H9 (cell line): ENCODE data around the gene ARMC10. TPM values are rescaled to one million over a fixed set of nuclear protein-coding genes. Genes with fewer than 3 reads are reported as not detected.

Experiments
- DNase-seq: peaks from one replicate; pipeline ENCODE4 v3.0.0-alpha.2; 2017
- H2AFZ ChIP-seq: one replicate; pipeline ENCODE4 v1.6.1; 2013; ENCODE audit warnings: mild to moderate bottlenecking, low read length, control low read depth, moderate library complexity
- H2AK5ac ChIP-seq: 2 replicates; pipeline ENCODE4 v1.6.1; 2013; ENCODE audit warnings: low read length, control low read depth, mixed read lengths; ENCODE audit not compliant: insufficient read length
- H2BK120ac ChIP-seq: one replicate; pipeline ENCODE4 v1.6.1; 2013; ENCODE audit warnings: low read depth, mild to moderate bottlenecking, low read length, control low read depth, inconsistent platforms; ENCODE audit not compliant: poor library complexity, severe bottlenecking
- H2BK12ac ChIP-seq: 2 replicates; pipeline ENCODE4 v1.6.1; 2013; ENCODE audit warnings: low read length, control low read depth, mixed read lengths, low read depth; ENCODE audit not compliant: insufficient read length
- H2BK15ac ChIP-seq: 2 replicates; pipeline ENCODE4 v1.6.1; 2013; ENCODE audit warnings: low read depth, low read length, control low read depth
- H2BK20ac ChIP-seq: one replicate; pipeline ENCODE4 v1.6.1; 2013; ENCODE audit warnings: low read depth, mild to moderate bottlenecking, low read length, control low read depth, inconsistent platforms; ENCODE audit not compliant: poor library complexity, severe bottlenecking
- H2BK5ac ChIP-seq: 2 replicates; pipeline ENCODE4 v1.6.1; 2013; ENCODE audit warnings: low read length, control low read depth, mixed read lengths; ENCODE audit not compliant: insufficient read length
- H3K14ac ChIP-seq: 2 replicates; pipeline ENCODE4 v1.6.1; 2013; ENCODE audit warnings: low read length, control low read depth; ENCODE audit not compliant: insufficient read depth
- H3K18ac ChIP-seq: 2 replicates; pipeline ENCODE4 v1.6.1; 2013; ENCODE audit warnings: low read depth, mild to moderate bottlenecking, mixed read lengths, low read length, control low read depth; ENCODE audit not compliant: insufficient read length
- H3K23ac ChIP-seq: 2 replicates; pipeline ENCODE4 v1.6.1; 2013; ENCODE audit warnings: low read length, control low read depth, mixed read lengths, low read depth; ENCODE audit not compliant: insufficient read length
- H3K23me2 ChIP-seq: 2 replicates; pipeline ENCODE4 v1.6.1; 2013; ENCODE audit warnings: low read depth, mild to moderate bottlenecking, mixed read lengths, low read length, control low read depth; ENCODE audit not compliant: insufficient read length, poor library complexity, severe bottlenecking
- H3K27ac ChIP-seq: 2 replicates; pipeline ENCODE4 v1.5.1; 2013; ENCODE audit warnings: low read length, control low read depth, mixed read lengths, low read depth; ENCODE audit not compliant: insufficient read length
- H3K27me3 ChIP-seq: 2 replicates; pipeline ENCODE4 v1.6.1; 2013; ENCODE audit warnings: low read length, control low read depth, inconsistent platforms; ENCODE audit not compliant: insufficient read depth
- H3K4ac ChIP-seq: 2 replicates; pipeline ENCODE4 v1.6.1; 2013; ENCODE audit warnings: low read depth, mild to moderate bottlenecking, control low read depth, inconsistent platforms, low read length, moderate library complexity
- H3K4me1 ChIP-seq: 2 replicates; pipeline ENCODE4 v1.6.1; 2013; ENCODE audit warnings: low read length, control low read depth, inconsistent platforms; ENCODE audit not compliant: insufficient read depth
- H3K4me2 ChIP-seq: 2 replicates; pipeline ENCODE4 v1.6.1; 2013; ENCODE audit warnings: low read length, control low read depth, mixed read lengths; ENCODE audit not compliant: insufficient read length, insufficient read depth
- H3K56ac ChIP-seq: 2 replicates; pipeline ENCODE4 v1.6.1; 2013; ENCODE audit warnings: low read depth, mild to moderate bottlenecking, mixed read lengths, low read length, control low read depth; ENCODE audit not compliant: insufficient read length
- H3K79me1 ChIP-seq: 2 replicates; pipeline ENCODE4 v1.6.1; 2013; ENCODE audit warnings: low read depth, mild to moderate bottlenecking, moderate library complexity, low read length, control low read depth, inconsistent platforms; ENCODE audit not compliant: insufficient read depth, poor library complexity, severe bottlenecking
- H3K79me2 ChIP-seq: 2 replicates; pipeline ENCODE4 v1.6.1; 2013; ENCODE audit warnings: low read length, control low read depth, inconsistent platforms; ENCODE audit not compliant: insufficient read depth
- H3K9ac ChIP-seq: 2 replicates; pipeline ENCODE4 v1.6.1; 2013; ENCODE audit warnings: low read length, control low read depth, mixed read lengths; ENCODE audit not compliant: insufficient read length; ENCODE audit errors: extremely low read depth
- H3K9me3 ChIP-seq: one replicate; pipeline ENCODE4 v1.6.1; 2013; ENCODE audit warnings: low read depth, low read length, inconsistent platforms; ENCODE audit not compliant: control insufficient read depth
- H3T11ph ChIP-seq: one replicate; pipeline ENCODE4 v1.6.1; 2013; ENCODE audit warnings: mild to moderate bottlenecking, low read length, control low read depth, inconsistent platforms
- H4K20me1 ChIP-seq: one replicate; pipeline ENCODE4 v1.6.1; 2013; ENCODE audit not compliant: control insufficient read depth, insufficient read length, insufficient read depth
- H4K5ac ChIP-seq: 2 replicates; pipeline ENCODE4 v1.6.1; 2013; ENCODE audit warnings: low read depth, mild to moderate bottlenecking, mixed read lengths, low read length, control low read depth; ENCODE audit not compliant: insufficient read length
- H4K8ac ChIP-seq: replicated peaks from 2 replicates; pipeline ENCODE4 v1.6.1; 2013; ENCODE audit warnings: low read length, control low read depth, mixed read lengths, low read depth; ENCODE audit not compliant: insufficient read length
- H4K91ac ChIP-seq: 2 replicates; pipeline ENCODE4 v1.6.1; 2013; ENCODE audit warnings: low read depth, mild to moderate bottlenecking, moderate library complexity, mixed read lengths, low read length, control low read depth; ENCODE audit not compliant: insufficient read length
- H3K27ac Mint-ChIP-seq, 3 experiments: 2 replicates in 2 of 3; 3 replicates in 1 of 3; pipeline ENCODE4 v1.8.0; 2020 to 2021; ENCODE audit warnings: mixed read lengths in 3 of 3, mild to moderate bottlenecking in 1 of 3, moderate library complexity in 1 of 3
- H3K27me3 Mint-ChIP-seq: 2 replicates; pipeline ENCODE4 v1.8.0; 2021; ENCODE audit warnings: low read depth, mild to moderate bottlenecking, moderate library complexity, mixed read lengths
- H3K36me3 Mint-ChIP-seq, 3 experiments: 2 replicates in 2 of 3; 3 replicates in 1 of 3; pipeline ENCODE4 v1.8.0; 2020 to 2021; ENCODE audit warnings: low read depth in 3 of 3, mixed read lengths in 3 of 3; ENCODE audit not compliant: insufficient read depth in 1 of 3
- H3K4me1 Mint-ChIP-seq, 2 experiments: 2 replicates each; pipeline ENCODE4 v1.8.0; 2020; ENCODE audit warnings: mixed read lengths in 2 of 2
- H3K4me3 Mint-ChIP-seq, 2 experiments: 2 replicates in 1 of 2; 3 replicates in 1 of 2; pipeline ENCODE4 v1.8.0; 2020 to 2021; ENCODE audit warnings: mild to moderate bottlenecking in 2 of 2, mixed read lengths in 2 of 2, moderate library complexity in 1 of 2
- H3K9me3 Mint-ChIP-seq, 2 experiments: 2 replicates in 1 of 2; 3 replicates in 1 of 2; pipeline ENCODE4 v1.8.0; 2020; ENCODE audit warnings: mild to moderate bottlenecking in 2 of 2, mixed read lengths in 2 of 2, moderate library complexity in 1 of 2
- WGBS: extraction: QIAGEN DNeasy Blood & Tissue Kit; methylation state at CpG from one replicate; pipeline ENCODE4 v1.1.7; 2013; ENCODE audit warnings: missing lambda C conversion rate, low lambda C conversion rate, mixed read lengths; ENCODE audit not compliant: insufficient read length; ENCODE audit errors: extremely low coverage; 5-methylcytosine and 5-hydroxymethylcytosine counted together
- total RNA-seq: library from RNA; stranded (reverse); gene quantifications from 2 replicates; pipeline ENCODE4 v1.2.1, GENCODE V29; 2021
- TF ChIP-seq, protein P1 (sequence below): fragments of 200-600 bp; sonication (generic); conservative IDR thresholded peaks from 3 replicates; pipeline ENCODE4 v1.8.0; 2021; ENCODE audit warnings: antibody characterized with exemption, mild to moderate bottlenecking

The ARMC10 gene
- total RNA-seq, 1 experiment from 2014 or later = 46.8 TPM

DNA sequence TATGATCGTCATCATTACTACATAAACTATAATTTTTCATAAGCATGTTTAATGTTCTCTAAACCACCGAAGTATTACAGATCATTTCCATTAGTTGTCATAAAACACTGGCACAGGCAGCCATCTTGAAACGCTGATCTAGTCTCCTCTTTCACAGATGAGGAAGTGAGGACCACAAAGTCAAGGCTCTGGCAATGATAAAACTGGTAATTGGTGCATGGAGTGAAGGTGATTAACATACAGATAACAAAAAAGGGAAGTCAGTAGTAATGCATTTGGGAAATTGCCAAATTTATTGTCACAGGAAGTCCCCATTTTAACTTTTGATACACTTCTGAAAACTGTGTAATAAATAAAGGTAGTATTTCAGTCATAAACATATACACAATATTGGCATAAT is 49.6 kb upstream of the ARMC10 start:
- Histone ChIP-seq H3K27me3 (no peaks in the 10 kb centered on the region), H3K79me1 (no peaks in the 10 kb centered on the region), H3K27ac (no peak overlapping the region), H3K23ac (no peak overlapping the region), H3K9me3 (no peaks in the 10 kb centered on the region), H3K79me2 (no peaks in the 10 kb centered on the region), H2BK20ac (no peak overlapping the region), H3K4me1 (no peaks in the 10 kb centered on the region), H3K56ac (no peak overlapping the region), H2BK12ac (no peak overlapping the region), H3K4ac (no peak overlapping the region), H4K20me1 (no peaks in the 10 kb centered on the region), H3K18ac (no peak overlapping the region), H2BK120ac (no peak overlapping the region), H4K5ac (no peak overlapping the region), H2BK15ac (no peak overlapping the region), H4K8ac (no peak overlapping the region), H2AK5ac (no peak overlapping the region), H2AFZ (no peak overlapping the region), H3T11ph (no peak overlapping the region), H4K91ac (no peak overlapping the region), H2BK5ac (no peak overlapping the region), H3K9ac (no peak overlapping the region), H3K23me2 (no peaks in the 10 kb centered on the region), H3K4me2 (no peak overlapping the region), H3K14ac (no peak overlapping the region)
- TF ChIP-seq, protein P1, sequence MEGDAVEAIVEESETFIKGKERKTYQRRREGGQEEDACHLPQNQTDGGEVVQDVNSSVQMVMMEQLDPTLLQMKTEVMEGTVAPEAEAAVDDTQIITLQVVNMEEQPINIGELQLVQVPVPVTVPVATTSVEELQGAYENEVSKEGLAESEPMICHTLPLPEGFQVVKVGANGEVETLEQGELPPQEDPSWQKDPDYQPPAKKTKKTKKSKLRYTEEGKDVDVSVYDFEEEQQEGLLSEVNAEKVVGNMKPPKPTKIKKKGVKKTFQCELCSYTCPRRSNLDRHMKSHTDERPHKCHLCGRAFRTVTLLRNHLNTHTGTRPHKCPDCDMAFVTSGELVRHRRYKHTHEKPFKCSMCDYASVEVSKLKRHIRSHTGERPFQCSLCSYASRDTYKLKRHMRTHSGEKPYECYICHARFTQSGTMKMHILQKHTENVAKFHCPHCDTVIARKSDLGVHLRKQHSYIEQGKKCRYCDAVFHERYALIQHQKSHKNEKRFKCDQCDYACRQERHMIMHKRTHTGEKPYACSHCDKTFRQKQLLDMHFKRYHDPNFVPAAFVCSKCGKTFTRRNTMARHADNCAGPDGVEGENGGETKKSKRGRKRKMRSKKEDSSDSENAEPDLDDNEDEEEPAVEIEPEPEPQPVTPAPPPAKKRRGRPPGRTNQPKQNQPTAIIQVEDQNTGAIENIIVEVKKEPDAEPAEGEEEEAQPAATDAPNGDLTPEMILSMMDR = no peak
- no peak overlapping the region for H3K4me3 Mint-ChIP-seq
- DNase-seq = no peak
- H3K4me1 Mint-ChIP-seq = no peaks in the 10 kb centered on the region
- peaks cover 6 to 22% (median 17%) of the 10 kb centered on the region in 3 experiments for H3K36me3 Mint-ChIP-seq
- H3K27me3 Mint-ChIP-seq = no peaks in the 10 kb centered on the region
- WGBS = no CpG with 5 or more reads among the region's 3 CpGs
- peaks cover 17 to 20% of the 10 kb centered on the region in 2 experiments for H3K9me3 Mint-ChIP-seq
- H3K27ac Mint-ChIP-seq = no peak overlapping the region
